Measurements from ENCODE around the gene CEACAM7. TPM values are rescaled to one million over a fixed set of nuclear protein-coding genes. Genes with fewer than 3 reads are reported as not detected.
A peak's percentile ranks its signal among the peaks of the same experiment; 100 is the strongest.

CEACAM7 gene
- total RNA-seq, 1 experiment from 2014 or later: not detected

DNA sequence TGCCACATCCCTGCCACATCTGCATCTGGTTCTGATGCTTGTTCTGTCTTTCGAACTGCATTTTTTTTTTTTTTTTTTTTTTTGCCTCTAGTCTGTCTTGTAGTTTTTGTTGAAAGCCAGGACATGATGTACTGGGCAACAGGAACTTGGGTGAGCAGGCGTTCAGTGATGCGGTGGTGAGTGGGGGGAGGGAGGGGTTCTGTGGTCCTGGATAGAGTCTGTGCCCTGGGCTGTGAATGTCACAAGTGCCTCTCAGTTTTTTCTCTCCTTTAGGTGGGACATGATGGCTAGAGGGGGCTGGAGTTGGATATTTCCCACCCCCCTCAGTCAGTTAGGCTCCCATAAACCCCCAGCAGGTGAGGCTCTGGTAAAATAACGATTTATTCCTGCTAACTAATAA is 64.7 kb downstream of the CEACAM7 start:
- H3K79me1 ChIP-seq (ENCODE audit: insufficient read depth, low read depth, low read length, poor library complexity, severe bottlenecking): no peaks in the 10 kb centered on the region
- TF ChIP-seq, protein P1, sequence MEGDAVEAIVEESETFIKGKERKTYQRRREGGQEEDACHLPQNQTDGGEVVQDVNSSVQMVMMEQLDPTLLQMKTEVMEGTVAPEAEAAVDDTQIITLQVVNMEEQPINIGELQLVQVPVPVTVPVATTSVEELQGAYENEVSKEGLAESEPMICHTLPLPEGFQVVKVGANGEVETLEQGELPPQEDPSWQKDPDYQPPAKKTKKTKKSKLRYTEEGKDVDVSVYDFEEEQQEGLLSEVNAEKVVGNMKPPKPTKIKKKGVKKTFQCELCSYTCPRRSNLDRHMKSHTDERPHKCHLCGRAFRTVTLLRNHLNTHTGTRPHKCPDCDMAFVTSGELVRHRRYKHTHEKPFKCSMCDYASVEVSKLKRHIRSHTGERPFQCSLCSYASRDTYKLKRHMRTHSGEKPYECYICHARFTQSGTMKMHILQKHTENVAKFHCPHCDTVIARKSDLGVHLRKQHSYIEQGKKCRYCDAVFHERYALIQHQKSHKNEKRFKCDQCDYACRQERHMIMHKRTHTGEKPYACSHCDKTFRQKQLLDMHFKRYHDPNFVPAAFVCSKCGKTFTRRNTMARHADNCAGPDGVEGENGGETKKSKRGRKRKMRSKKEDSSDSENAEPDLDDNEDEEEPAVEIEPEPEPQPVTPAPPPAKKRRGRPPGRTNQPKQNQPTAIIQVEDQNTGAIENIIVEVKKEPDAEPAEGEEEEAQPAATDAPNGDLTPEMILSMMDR (conservative IDR thresholded peaks at IDR 0.05): no peak
- no peak overlapping the region for H3K27ac Mint-ChIP-seq
- peak; percentile 7 for DNase-seq
- no peaks in the 10 kb centered on the region for H3K27me3 ChIP-seq (ENCODE audit: insufficient read depth, low read length)
- H3K23ac ChIP-seq (ENCODE audit: insufficient read length, low read depth, low read length): no peak overlapping the region
- H2BK5ac ChIP-seq (ENCODE audit: insufficient read length, low read length): no peak overlapping the region
- no peak overlapping the region for H3K18ac ChIP-seq (ENCODE audit: insufficient read length, low read depth, low read length)
- no peak overlapping the region for H3T11ph ChIP-seq (ENCODE audit: low read length)
- H3K4ac ChIP-seq (ENCODE audit: low read depth, low read length): no peak overlapping the region
- peaks cover 67% of the 10 kb centered on the region for H3K9me3 ChIP-seq (ENCODE audit: control insufficient read depth, low read depth, low read length)
- H3K4me1 Mint-ChIP-seq: no peaks in the 10 kb centered on the region
- H3K36me3 Mint-ChIP-seq (ENCODE audit: insufficient read depth in 1 of 3, low read depth in 3 of 3): peaks cover 4 to 19% (median 8%) of the 10 kb centered on the region in 3 experiments; a peak in 5 of 7 replicates
- no peaks in the 10 kb centered on the region for H3K79me2 ChIP-seq (ENCODE audit: insufficient read depth, low read length)
- H2BK12ac ChIP-seq (ENCODE audit: insufficient read length, low read depth, low read length): no peak overlapping the region
- no peaks in the 10 kb centered on the region for H4K20me1 ChIP-seq (ENCODE audit: control insufficient read depth, insufficient read depth, insufficient read length)
- no peaks in the 10 kb centered on the region for H3K4me1 ChIP-seq (ENCODE audit: insufficient read depth, low read length)
- H3K9ac ChIP-seq (ENCODE audit: extremely low read depth, insufficient read length, low read length): no peak overlapping the region
- no peak overlapping the region for H2AFZ ChIP-seq (ENCODE audit: low read length)
- no peak overlapping the region for H2AK5ac ChIP-seq (ENCODE audit: insufficient read length, low read length)
- H2BK20ac ChIP-seq (ENCODE audit: low read depth, low read length, poor library complexity, severe bottlenecking): no peak overlapping the region
- no peak overlapping the region for H4K8ac ChIP-seq (replicated peaks; ENCODE audit: insufficient read length, low read depth, low read length)
- peaks cover 80 to 98% of the 10 kb centered on the region in 2 experiments for H3K9me3 Mint-ChIP-seq
- H4K91ac ChIP-seq (ENCODE audit: insufficient read length, low read depth, low read length): no peak overlapping the region
- H3K4me2 ChIP-seq (ENCODE audit: insufficient read depth, insufficient read length, low read length): no peak overlapping the region
- H3K14ac ChIP-seq (ENCODE audit: insufficient read depth, low read length): no peak overlapping the region
- no peak overlapping the region for H4K5ac ChIP-seq (ENCODE audit: insufficient read length, low read depth, low read length)
- H2BK15ac ChIP-seq (ENCODE audit: low read depth, low read length): no peak overlapping the region
- H3K27me3 Mint-ChIP-seq (ENCODE audit: low read depth): peaks cover 2% of the 10 kb centered on the region
- H2BK120ac ChIP-seq (ENCODE audit: low read depth, low read length, poor library complexity, severe bottlenecking): no peak overlapping the region
- H3K56ac ChIP-seq (ENCODE audit: insufficient read length, low read depth, low read length): no peak overlapping the region
- no CpG with 5 or more reads among the region's 4 CpGs for WGBS (ENCODE audit: extremely low coverage, insufficient read length, low lambda C conversion rate)
- H3K27ac ChIP-seq (ENCODE audit: insufficient read length, low read depth, low read length): no peak overlapping the region
- no peaks in the 10 kb centered on the region for H3K23me2 ChIP-seq (ENCODE audit: insufficient read length, low read depth, low read length, poor library complexity, severe bottlenecking)
- H3K4me3 Mint-ChIP-seq: no peak overlapping the region

Other genes starting within 250 kb of the CEACAM7 start
- gene DMAC2, start 248.4 kb downstream of the CEACAM7 start, total RNA-seq (2021): 70.5 and 74.7 TPM in 2 replicates
- gene ERICH4, start 245.1 kb downstream of the CEACAM7 start, total RNA-seq (2021): not detected in 2 replicates
- gene CEACAM21, start 112.1 kb downstream of the CEACAM7 start, total RNA-seq (2021): not detected in 2 replicates
- gene CEACAM4, start 61.2 kb downstream of the CEACAM7 start, total RNA-seq (2021): not detected in 2 replicates
- gene CEACAM5, start 20.4 kb upstream of the CEACAM7 start, total RNA-seq (2021): not detected in 2 replicates
- gene CEACAM6, start 67.3 kb upstream of the CEACAM7 start, total RNA-seq (2021): not detected in 2 replicates
- gene CEACAM3, start 108.3 kb upstream of the CEACAM7 start, total RNA-seq (2021): not detected in 2 replicates
- not detected in 2 replicates for gene LYPD4, start 156.4 kb upstream of the CEACAM7 start, total RNA-seq (2021)
- not detected in 2 replicates for gene DMRTC2, start 156.8 kb upstream of the CEACAM7 start, total RNA-seq (2021)
- 3,024 and 3,117 TPM in 2 replicates for gene RPS19, start 172.0 kb upstream of the CEACAM7 start, total RNA-seq (2021)
- 0.22 and 0.39 TPM in 2 replicates for gene CD79A, start 189.0 kb upstream of the CEACAM7 start, total RNA-seq (2021)
- 47.0 and 50.3 TPM in 2 replicates for gene ARHGEF1, start 194.9 kb upstream of the CEACAM7 start, total RNA-seq (2021)
- 0.11 and 0.22 TPM in 2 replicates for gene ERFL, start 240.2 kb upstream of the CEACAM7 start, total RNA-seq (2021)